Measurements from ENCODE around the gene ERN2.
"Not testable (repeated sequence)": the region's sequence is repeated elsewhere in the genome, so short reads cannot be mapped to it uniquely, and the experiment has no call there.

ERN2 gene

GRCh38 chr16:23712976-23713375, at the start of gene ERN2:
TSS of gene ERN2 (minus strand) at chr16:23713222. CDS start at chr16:23713187, 35 bp downstream.
- no peak for DNase-seq (ENCODE audit: low spot score)

DNA sequence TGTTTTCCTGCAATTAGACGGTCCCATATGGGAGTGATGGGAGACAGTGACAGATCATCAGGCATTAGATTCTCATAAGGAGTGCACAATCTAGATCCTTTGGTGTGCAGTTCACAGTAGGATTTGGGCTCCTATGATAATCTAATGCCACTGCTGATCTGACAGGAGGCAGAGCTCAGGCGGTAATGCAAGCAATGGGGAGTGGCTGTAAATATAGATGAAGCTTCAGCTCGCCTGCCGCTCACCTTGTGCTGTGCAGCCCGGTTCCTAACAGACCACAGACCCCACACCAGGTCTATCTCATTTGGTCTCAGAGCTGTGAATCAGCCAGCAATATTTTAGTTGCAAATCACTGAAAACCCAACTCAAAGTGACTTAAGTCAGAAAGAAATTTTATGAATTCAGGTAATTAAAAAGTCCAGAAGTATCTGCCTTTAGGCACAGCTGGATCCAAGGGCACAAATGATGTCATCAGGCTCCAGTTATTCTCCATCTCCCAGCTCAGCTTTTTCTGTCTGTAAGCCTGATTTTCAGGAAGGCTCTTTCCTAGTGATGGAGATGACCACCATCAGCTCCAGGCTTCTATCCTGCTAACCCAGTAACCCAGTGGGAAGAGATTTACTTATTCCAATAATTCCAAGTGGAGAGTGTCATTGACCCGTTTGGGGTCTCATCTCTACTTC, 45.1 kb upstream of the ERN2 start:
- no peak for DNase-seq (ENCODE audit: low spot score)

DNA sequence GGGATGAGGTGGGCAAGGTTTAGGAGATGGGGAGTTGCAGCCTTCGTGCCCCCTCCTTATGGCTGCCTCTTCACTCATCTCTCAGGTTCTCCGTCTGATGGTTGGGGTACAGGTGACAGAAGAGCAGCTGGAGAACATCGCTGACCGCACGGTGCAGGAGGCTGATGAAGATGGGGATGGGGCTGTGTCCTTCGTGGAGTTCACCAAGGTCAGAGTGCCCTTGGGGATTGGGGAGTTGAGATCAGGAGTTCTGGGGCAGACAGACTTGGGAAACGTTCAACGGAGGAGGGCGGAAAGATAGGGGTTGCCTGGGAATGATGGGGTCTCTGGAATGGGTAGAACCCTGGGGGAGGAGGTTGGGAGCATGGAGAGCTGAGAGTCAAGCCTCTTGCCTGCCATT, 44.1 kb upstream of the ERN2 start:
- no peak for DNase-seq (ENCODE audit: low spot score)

DNA sequence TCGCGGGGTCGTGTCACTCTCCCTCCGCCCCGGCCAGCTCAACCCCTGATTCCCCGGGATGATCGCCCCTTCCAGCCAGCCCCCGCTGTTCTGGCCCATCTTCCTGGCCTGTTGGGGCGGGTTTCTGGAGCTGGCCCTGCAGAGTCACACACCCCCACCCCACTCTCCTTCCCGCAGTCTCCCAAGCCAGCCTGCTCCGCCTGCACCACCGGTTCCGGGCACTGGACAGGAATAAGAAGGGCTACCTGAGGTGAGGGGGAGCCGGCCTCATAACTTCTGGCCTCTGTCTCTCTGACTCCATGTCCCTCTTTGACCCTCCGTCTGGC, 42.4 kb upstream of the ERN2 start:
- no peak for DNase-seq (ENCODE audit: low spot score)

DNA sequence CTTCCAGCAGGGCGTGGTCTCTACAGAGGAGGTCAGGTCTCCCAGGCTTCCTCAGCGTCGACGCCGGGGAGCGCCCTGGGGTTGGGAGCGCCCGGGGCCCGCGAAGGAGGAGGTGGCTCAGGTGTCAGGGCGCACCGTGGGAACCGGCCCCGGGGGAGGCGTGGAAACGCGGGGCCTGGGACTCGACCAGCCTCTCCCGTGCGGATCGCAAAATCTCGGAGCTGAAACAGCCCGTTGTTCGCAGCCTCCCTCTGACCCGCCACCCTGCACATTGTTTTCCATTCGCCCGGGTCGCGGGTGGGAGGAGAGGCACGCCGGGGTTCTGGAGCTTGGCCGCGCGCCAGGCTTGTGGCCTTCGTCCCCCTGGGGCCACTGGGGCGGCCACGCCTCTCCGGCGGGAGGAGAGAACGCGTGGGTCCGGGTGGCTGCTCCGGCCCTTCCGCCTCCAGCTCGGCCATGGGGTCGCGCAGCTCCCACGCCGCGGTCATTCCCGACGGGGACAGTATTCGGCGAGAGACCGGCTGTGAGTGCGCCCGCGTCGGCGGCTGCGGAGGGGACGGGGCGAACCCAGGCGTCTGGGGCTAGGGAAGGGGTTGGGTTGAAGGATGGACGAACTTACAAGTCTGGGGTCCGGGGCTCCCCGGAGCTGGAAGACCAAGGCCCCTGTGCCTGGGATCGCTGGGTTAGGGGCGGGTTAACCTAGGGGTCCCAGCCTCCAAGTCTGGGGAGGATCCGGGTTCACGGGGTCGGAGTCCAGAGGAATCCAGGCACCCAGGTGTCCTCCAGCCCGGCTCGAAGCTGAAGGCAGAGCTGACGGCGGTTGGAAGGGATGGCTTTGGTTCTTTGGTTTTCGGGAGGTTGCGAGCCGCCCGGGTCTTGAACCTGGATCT, 41.8 kb upstream of the ERN2 start, which contains the start of gene CHP2:
TSS of gene CHP2 (plus strand) at position 433 of the 890 bp plus-strand sequence. CDS start at position 457, 24 bp downstream.
- no peak for DNase-seq (ENCODE audit: low spot score)

GRCh38 chr16:23753908-23754593, 41.0 kb upstream of the ERN2 start:
- DNase-seq (ENCODE audit: low spot score), result no peak

GRCh38 chr16:23751053-23751452, 38.0 kb upstream of the ERN2 start:
- not testable (repeated sequence) for DNase-seq (ENCODE audit: low spot score)

DNA sequence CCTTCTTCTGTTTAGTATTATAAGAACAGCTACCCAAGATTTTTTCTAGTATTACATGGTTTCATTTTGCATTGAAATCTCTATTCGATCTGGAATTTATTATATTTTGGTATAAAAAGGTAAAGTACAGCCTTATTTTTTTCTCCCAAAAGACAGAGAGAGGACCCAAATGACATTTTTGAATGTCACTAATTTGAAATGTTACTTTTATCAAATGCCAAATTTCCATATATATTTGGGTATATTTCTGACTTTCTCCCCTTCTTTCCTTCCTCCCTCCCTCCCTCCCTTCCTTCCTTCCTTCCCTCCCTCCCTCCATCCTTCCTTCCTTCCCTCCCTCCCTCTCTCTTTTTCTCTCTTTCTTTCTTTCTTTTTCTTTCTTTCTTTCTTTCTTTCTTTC, 35.6 kb upstream of the ERN2 start:
- no peak for DNase-seq (ENCODE audit: low spot score)

DNA sequence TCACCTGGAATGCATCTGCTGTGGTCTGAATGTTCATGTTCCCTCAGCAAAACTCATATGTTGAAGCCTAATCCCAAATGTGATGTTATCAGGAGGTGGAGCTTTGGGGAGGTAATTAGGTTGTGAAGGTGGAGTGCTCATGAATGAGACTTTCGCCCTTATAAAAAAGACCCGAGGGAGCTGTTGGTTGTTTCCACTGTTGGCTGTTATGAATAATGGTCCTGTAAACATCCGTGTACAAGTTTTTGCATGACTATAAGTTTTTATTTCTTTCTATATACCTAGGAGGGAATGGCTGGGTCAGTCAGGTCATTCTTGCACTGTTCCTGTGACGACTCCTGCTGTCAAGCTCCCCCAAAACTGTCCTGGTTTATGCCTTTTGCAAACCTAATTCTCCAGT, 32.2 kb upstream of the ERN2 start:
- no peak for DNase-seq (ENCODE audit: low spot score)

- no peak for DNase-seq (ENCODE audit: low spot score)
Measured at GRCh38 chr16:23742766-23743165, 29.7 kb upstream of the ERN2 start.

GRCh38 chr16:23741675-23742303, 28.8 kb upstream of the ERN2 start:
- DNase-seq (ENCODE audit: low spot score), result no peak

DNA sequence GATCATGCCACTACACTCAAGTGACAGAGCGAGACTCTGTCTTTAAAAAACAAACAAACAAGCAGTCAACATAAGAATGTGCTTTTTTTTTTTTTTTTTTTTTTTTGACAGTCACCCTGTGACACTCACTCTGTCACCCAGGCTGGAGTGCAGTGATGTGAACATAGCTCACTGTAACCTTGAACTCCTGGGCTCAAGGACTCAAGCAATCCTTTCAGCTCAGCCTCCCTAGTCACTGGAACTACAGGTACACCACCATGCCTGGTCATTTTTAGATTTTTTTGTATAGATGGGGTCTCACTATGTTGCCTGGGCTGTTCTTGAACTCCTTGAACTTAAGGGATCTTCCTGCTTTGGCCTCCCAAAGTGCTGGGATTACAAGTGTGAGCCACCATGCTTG, 26.5 kb upstream of the ERN2 start:
- no peak for DNase-seq (ENCODE audit: low spot score)

DNA sequence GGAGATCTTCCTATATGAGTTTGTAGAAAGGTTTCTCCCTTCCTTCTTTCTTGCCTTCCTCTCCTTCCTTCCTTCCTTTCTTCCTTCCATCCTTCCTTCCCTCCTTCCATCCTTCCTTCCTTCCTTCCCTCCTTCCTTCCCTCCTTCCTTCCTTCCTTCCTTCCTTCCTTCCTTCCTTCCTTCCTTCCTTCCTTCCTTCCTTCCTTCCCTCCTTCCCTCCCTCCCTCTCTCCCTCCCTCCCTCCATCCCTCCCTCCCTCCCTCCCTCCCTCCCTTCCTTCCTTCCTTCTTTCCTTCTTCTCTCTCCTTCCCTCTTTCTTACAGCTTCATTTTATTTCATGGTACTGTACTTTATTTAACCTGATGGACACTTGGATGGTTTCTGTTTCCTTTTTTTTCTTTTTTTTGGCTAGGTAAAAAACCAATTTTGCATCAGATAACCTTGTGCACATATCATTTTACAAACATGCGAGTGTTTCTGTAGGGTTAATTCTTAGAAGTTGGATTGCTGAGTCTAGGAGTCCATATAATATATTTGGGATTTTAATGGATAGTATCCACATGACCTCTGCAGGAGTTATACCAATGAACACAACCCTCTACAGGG, 24.5 kb upstream of the ERN2 start:
- DNase-seq (ENCODE audit: low spot score), result not testable (repeated sequence)

- DNase-seq (ENCODE audit: low spot score), result no peak
Measured at GRCh38 chr16:23734176-23734893, 21.3 kb upstream of the ERN2 start.

- peak; percentile 19 for DNase-seq (ENCODE audit: low spot score)
Measured at GRCh38 chr16:23729503-23730424, 16.7 kb upstream of the ERN2 start.

- no peak for DNase-seq (ENCODE audit: low spot score)
Measured at GRCh38 chr16:23728112-23728477, 15.1 kb upstream of the ERN2 start.

DNA sequence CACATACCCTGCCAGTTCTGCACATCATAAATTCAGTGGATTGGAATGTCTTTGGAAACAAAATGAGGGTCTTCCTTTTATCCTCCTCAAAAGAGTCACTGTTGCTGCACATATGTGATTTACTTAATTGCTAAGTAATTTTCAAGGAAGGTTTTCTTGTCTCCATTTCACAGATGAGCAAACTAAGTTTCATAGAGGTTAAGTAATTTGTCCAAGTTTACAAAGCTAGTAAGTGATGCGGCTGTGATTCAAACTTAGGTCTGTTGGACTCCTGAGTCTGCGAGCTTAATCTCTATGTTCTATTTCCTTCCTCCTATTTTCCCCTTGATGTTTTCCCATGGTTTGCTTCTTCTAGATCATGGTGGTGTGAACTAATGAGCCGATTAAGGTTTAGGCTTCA, 13.7 kb upstream of the ERN2 start:
- no peak for DNase-seq (ENCODE audit: low spot score)

- no peak for DNase-seq (ENCODE audit: low spot score)
Measured at GRCh38 chr16:23724785-23725131, 11.7 kb upstream of the ERN2 start.

DNA sequence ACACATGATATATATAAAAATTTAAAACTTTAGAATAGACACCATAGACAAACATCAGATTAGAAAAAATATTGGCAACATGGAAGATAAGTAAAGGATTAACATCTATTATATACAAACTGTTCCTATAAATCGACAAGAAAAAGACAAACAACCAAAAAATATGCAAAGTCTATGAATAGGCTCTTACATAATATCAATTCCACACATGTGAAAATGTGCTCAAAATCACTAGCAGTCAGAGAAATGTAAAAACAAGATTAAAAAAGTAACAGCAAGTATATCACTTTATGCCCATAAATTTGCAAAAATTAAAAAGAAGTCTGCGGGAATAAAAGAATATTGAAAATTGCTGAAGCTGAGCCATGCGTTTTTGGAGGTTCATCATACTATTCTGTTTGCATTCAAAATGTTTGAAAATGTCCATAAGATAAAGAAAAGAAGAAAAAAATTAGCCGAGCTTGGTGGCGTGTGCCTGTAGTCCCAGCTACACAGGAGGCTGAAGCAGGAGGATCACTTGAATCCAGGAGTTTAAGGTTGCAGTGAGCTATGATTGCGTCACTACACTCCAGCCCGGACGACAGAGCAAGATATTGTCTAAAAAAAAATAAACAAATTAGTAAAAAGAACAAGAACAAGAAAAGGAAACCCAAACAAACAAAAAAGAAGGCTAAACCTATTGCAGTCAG, 11.2 kb upstream of the ERN2 start:
- no peak for DNase-seq (ENCODE audit: low spot score)

Data from kidney tubule cell (primary cell).